Suprapubic skin (tissue), 4 donors: ENCODE data around the gene ZNF771. TPM values are rescaled to one million over a fixed set of nuclear protein-coding genes. Genes with fewer than 3 reads are reported as not detected.

Experiments used
- DNase-seq, 2 donors: peaks; one replicate each; pipeline ENCODE4 v3.0.0-alpha.2; 2019; ENCODE audit warnings: low spot score in 2 of 2
- H3K27ac ChIP-seq: fragments of 200-600 bp; sonication (generic); one replicate; pipeline ENCODE4 v1.5.1; 2019
- H3K27me3 ChIP-seq: fragments of 200-600 bp; sonication (generic); one replicate; pipeline ENCODE4 v1.5.1; 2019
- H3K36me3 ChIP-seq: fragments of 200-600 bp; sonication (generic); one replicate; pipeline ENCODE4 v1.5.1; 2019
- H3K4me1 ChIP-seq: fragments of 200-600 bp; sonication (generic); one replicate; pipeline ENCODE4 v1.5.1; 2019
- H3K4me3 ChIP-seq: fragments of 200-600 bp; sonication (generic); one replicate; pipeline ENCODE4 v1.5.1; 2019; ENCODE audit warnings: mild to moderate bottlenecking
- H3K9me3 ChIP-seq: fragments of 200-600 bp; sonication (generic); one replicate; pipeline ENCODE4 v1.5.1; 2019
- CTCF ChIP-seq, 2 donors: fragments of 200-600 bp in 1 of 2; fragments of 450-650 bp in 1 of 2; sonication (generic) in 1 of 2; IDR thresholded peaks; one replicate each; pipeline ENCODE4 v1.5.1; 2016 to 2019; ENCODE audit warnings: antibody characterized with exemption in 2 of 2, mild to moderate bottlenecking in 1 of 2, moderate library complexity in 1 of 2
- EP300 ChIP-seq: sonication (generic); formaldehyde crosslinking; IDR thresholded peaks from one replicate; pipeline ENCODE4 v1.6.1; 2017; ENCODE audit warnings: antibody characterized with exemption
- POLR2A ChIP-seq, 2 donors: fragments of 450-650 bp; IDR thresholded peaks; one replicate each; pipeline ENCODE4 v1.6.1; 2017; ENCODE audit warnings: antibody characterized with exemption in 2 of 2, mild to moderate bottlenecking in 2 of 2, moderate library complexity in 2 of 2
- POLR2AphosphoS5 ChIP-seq, 3 donors: sonication (generic); formaldehyde crosslinking; IDR thresholded peaks; one replicate each; pipeline ENCODE4 v1.6.1; 2017; ENCODE audit warnings: antibody characterized with exemption in 3 of 3
- WGBS: methylation state at CpG from one replicate; pipeline ENCODE4 v1.1.5; 2018; 5-methylcytosine and 5-hydroxymethylcytosine counted together
- total RNA-seq, 4 donors: library from RNA; depleted of rRNA; stranded (reverse); fragments of >200 nt; gene quantifications; one replicate each; pipeline ENCODE4 v1.1.0, GENCODE V29; 2016

The ZNF771 gene
- total RNA-seq: 10 to 100 TPM in 1 of 4 donors, 1 to 10 TPM in 3; 4.9 to 14.3 (median 7.3) TPM

DNA sequence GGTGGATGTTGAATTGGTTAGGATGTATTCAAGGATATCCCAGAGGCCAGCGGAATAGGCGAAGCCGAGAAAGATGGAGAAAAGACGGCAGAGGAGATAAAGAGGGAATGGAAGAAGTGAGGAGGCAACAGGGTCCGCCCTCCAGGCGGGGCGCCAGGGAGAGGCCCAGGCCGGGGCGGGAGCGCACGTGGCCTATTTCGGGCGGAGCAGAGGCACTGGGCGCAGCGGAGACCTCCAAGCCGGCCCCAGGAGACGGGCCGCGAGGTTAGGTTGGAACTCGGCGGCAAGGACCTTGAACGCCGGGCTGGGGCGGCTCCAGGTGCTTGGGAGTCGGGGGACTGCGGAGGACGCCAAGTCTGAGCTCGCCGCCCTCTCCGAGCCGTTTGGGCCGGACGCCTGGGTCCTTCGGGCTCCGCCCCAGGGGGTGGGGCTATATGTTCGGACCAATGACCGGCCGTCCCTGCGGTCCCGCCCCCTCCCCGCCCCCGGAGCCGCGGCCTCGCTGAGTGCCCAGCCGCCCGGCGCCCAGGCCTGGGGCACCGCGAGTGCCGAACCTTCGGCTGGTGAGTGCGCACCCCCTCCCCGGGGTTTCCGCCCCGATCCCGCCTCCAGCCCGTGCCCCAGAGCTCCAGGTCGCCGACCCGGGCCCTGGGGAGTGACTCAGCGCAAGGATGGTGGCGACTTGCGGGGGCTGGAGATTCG lies at the start of gene ZNF771:
Gene ZNF771, plus strand, starts transcription at position 505 of the 702 bp plus-strand sequence. CDS start 448 bp downstream, outside the sequence.
- peak; percentile 94 to 95 for DNase-seq
- H3K27me3 ChIP-seq: no peaks in the 10 kb centered on the region
- H3K4me3 ChIP-seq: peak within 1 kb of the TSS; percentile 74
- H3K4me1 ChIP-seq: peaks cover 32% of the 10 kb centered on the region
- H3K9me3 ChIP-seq: no peaks in the 10 kb centered on the region
- no peaks in the 10 kb centered on the region for H3K36me3 ChIP-seq
- WGBS: 0% methylated on average over 17 of the region's 65 CpGs
- H3K27ac ChIP-seq: peak within 1 kb of the TSS; percentile 90
- no peak for TF ChIP-seq EP300
- peak in 2 of 3 donors; percentile 7 to 80 for TF ChIP-seq POLR2AphosphoS5 (IDR thresholded peaks at IDR 0.05)

GRCh38 chr16:30357715-30358576 lies 49.5 kb upstream of the ZNF771 start:
- DNase-seq: no peak
- H3K9me3 ChIP-seq: no peaks in the 10 kb centered on the region
- H3K27me3 ChIP-seq: no peaks in the 10 kb centered on the region
- 88% methylated on average over 18 of the region's 37 CpGs for WGBS
- H3K4me1 ChIP-seq: peaks cover 39% of the 10 kb centered on the region
- no peak overlapping the region for H3K27ac ChIP-seq
- H3K36me3 ChIP-seq: peaks cover 63% of the 10 kb centered on the region
- no peak for TF ChIP-seq POLR2A (IDR thresholded peaks at IDR 0.05)
- TF ChIP-seq CTCF (IDR thresholded peaks at IDR 0.05): no peak
- no peak for TF ChIP-seq POLR2AphosphoS5 (IDR thresholded peaks at IDR 0.05)
- TF ChIP-seq EP300: no peak
- no peak overlapping the region for H3K4me3 ChIP-seq

- DNase-seq: no peak
- TF ChIP-seq CTCF (IDR thresholded peaks at IDR 0.05) (no peak), POLR2A (IDR thresholded peaks at IDR 0.05) (no peak), EP300 (no peak), POLR2AphosphoS5 (IDR thresholded peaks at IDR 0.05) (no peak)
- Histone ChIP-seq H3K36me3 (peaks cover 64% of the 10 kb centered on the region), H3K27me3 (no peaks in the 10 kb centered on the region), H3K9me3 (no peaks in the 10 kb centered on the region), H3K4me3 (no peak overlapping the region), H3K27ac (no peak overlapping the region), H3K4me1 (peaks cover 33% of the 10 kb centered on the region)
- WGBS: 71% methylated on average over 5 of the region's 9 CpGs
These were observed 48.8 kb upstream of the ZNF771 start for GRCh38 chr16:30358577-30358936.

DNA sequence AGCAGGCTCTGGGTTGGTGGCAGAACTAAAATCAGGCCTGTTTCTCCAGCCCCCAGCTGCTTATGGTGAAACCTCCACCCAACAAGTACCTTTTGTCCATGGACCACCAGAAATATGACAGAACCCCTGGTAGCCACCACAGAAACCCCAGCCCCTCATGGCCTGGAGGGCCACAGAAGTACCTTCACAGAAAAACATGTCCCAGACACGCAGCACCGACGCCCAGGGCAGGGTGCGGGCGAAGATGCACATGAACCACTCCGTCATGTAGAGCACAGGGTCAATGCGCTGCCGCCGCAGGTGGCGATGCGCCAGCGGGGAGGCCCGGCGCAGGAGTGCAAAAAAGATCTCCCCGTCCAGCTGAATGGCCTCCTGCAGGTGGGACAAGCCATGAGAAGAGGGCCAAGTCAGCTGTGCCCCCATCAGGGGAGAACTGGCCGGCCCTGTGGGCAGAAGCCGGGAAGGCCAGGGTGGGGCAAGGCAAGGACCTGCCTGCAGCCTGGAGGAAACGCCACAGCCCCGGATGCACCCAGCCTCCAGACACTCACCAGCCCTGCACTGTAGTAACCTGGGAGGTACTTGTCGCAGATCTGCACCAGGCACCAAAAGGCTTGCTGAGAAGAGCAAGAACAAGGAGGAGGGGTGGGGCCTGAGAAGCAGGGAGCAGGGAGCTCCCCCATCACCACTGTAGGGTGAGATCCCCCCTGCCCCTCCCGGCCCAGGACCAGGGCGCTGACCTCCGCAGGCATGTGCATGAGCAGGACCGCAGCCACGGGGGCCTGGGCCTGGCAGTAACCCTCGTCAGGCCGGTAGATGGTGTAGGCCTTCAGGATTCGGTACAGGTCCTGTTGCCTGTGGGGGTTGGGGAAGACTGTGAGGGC lies 48.2 kb upstream of the ZNF771 start:
- no peak for TF ChIP-seq POLR2A (IDR thresholded peaks at IDR 0.05)
- no peak for TF ChIP-seq POLR2AphosphoS5 (IDR thresholded peaks at IDR 0.05)
- no peak for TF ChIP-seq CTCF (IDR thresholded peaks at IDR 0.05)
- no peak for TF ChIP-seq EP300
- WGBS: 84% methylated on average over 24 of the region's 28 CpGs
- H3K9me3 ChIP-seq: no peaks in the 10 kb centered on the region
- H3K4me3 ChIP-seq: no peak overlapping the region
- H3K4me1 ChIP-seq: peaks cover 26% of the 10 kb centered on the region
- H3K27ac ChIP-seq: no peak overlapping the region
- H3K27me3 ChIP-seq: no peaks in the 10 kb centered on the region
- no peak for DNase-seq
- H3K36me3 ChIP-seq: peaks cover 70% of the 10 kb centered on the region

GRCh38 chr16:30359871-30360170 lies 47.6 kb upstream of the ZNF771 start:
- H3K36me3 ChIP-seq: peaks cover 75% of the 10 kb centered on the region
- H3K9me3 ChIP-seq: no peaks in the 10 kb centered on the region
- H3K4me3 ChIP-seq: no peak overlapping the region
- H3K27me3 ChIP-seq: no peaks in the 10 kb centered on the region
- H3K4me1 ChIP-seq: peaks cover 22% of the 10 kb centered on the region
- WGBS: 80% methylated on average over 6 of the region's 6 CpGs
- DNase-seq: no peak
- H3K27ac ChIP-seq: no peak overlapping the region
- TF ChIP-seq CTCF (IDR thresholded peaks at IDR 0.05) (no peak), EP300 (no peak), POLR2AphosphoS5 (IDR thresholded peaks at IDR 0.05) (no peak), POLR2A (IDR thresholded peaks at IDR 0.05) (no peak)
